HG02981 (cell line): ENCODE data around the gene RETREG2.
"Not testable (repeated sequence)": the region's sequence is repeated elsewhere in the genome, so short reads cannot be mapped to it uniquely, and the experiment has no call there.

Experiments
- ATAC-seq: cut with Tn5 transposase; IDR thresholded peaks from one replicate; pipeline ENCODE4 v1.9.1; 2021; ENCODE audit warnings: mild to moderate bottlenecking, moderate library complexity; ENCODE audit not compliant: unreplicated experiment

The RETREG2 gene

GRCh38 chr2:219186754-219187456 lies 8.8 kb downstream of the RETREG2 start:
- ATAC-seq: no peak

GRCh38 chr2:219197388-219197787 lies 19.3 kb downstream of the RETREG2 start:
- no peak for ATAC-seq

- no peak for ATAC-seq
These were observed 20.9 kb downstream of the RETREG2 start for GRCh38 chr2:219198974-219199373.

- ATAC-seq: no peak
These were observed 21.6 kb downstream of the RETREG2 start for GRCh38 chr2:219199470-219200211.

- not testable (repeated sequence) for ATAC-seq
These were observed 22.6 kb downstream of the RETREG2 start for GRCh38 chr2:219200502-219201326.

- not testable (repeated sequence) for ATAC-seq
These were observed 23.3 kb downstream of the RETREG2 start for GRCh38 chr2:219201331-219201730.

GRCh38 chr2:219204425-219205164 lies 26.5 kb downstream of the RETREG2 start:
- no peak for ATAC-seq

GRCh38 chr2:219205165-219205538 lies 27.1 kb downstream of the RETREG2 start:
- no peak for ATAC-seq

GRCh38 chr2:219205981-219206327 lies 27.9 kb downstream of the RETREG2 start:
- ATAC-seq: no peak

GRCh38 chr2:219206328-219207133 lies 28.5 kb downstream of the RETREG2 start, which contains the start of gene ZFAND2B:
ZFAND2B (plus strand) TSS chr2:219206782; CDS start chr2:219206988, 206 bp downstream.
- peak; percentile 98 for ATAC-seq

- ATAC-seq: no peak
These were observed 29.2 kb downstream of the RETREG2 start for GRCh38 chr2:219207134-219207883.

GRCh38 chr2:219207884-219208740 lies 30.0 kb downstream of the RETREG2 start:
- no peak for ATAC-seq

- ATAC-seq: no peak
These were observed 31.4 kb downstream of the RETREG2 start for GRCh38 chr2:219209236-219210195.

- ATAC-seq: no peak
These were observed 32.3 kb downstream of the RETREG2 start for GRCh38 chr2:219210196-219210885.

- no peak for ATAC-seq
These were observed 32.8 kb downstream of the RETREG2 start for GRCh38 chr2:219210886-219211362.

GRCh38 chr2:219213026-219213415 lies 34.9 kb downstream of the RETREG2 start:
- ATAC-seq: no peak
